ENCODE results near the gene CCDC87.

- no peak for TF ChIP-seq POLR2A (IDR thresholded peaks at IDR 0.05)
- TF ChIP-seq, protein P1, sequence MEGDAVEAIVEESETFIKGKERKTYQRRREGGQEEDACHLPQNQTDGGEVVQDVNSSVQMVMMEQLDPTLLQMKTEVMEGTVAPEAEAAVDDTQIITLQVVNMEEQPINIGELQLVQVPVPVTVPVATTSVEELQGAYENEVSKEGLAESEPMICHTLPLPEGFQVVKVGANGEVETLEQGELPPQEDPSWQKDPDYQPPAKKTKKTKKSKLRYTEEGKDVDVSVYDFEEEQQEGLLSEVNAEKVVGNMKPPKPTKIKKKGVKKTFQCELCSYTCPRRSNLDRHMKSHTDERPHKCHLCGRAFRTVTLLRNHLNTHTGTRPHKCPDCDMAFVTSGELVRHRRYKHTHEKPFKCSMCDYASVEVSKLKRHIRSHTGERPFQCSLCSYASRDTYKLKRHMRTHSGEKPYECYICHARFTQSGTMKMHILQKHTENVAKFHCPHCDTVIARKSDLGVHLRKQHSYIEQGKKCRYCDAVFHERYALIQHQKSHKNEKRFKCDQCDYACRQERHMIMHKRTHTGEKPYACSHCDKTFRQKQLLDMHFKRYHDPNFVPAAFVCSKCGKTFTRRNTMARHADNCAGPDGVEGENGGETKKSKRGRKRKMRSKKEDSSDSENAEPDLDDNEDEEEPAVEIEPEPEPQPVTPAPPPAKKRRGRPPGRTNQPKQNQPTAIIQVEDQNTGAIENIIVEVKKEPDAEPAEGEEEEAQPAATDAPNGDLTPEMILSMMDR (IDR thresholded peaks at IDR 0.05): no peak
Observed at GRCh38 chr11:66555416-66555815, 37.4 kb downstream of the CCDC87 start.
